HEK293 (cell line): ENCODE results near the gene SBK2.

Source experiments
- CTCF ChIA-PET: fragments of 350-600 bp; formaldehyde crosslinking; extraction: SDS; loops from one replicate; lab custom pipeline; 2021; ENCODE audit warnings: antibody characterized with exemption; lab: Yijun Ruan, JAX
- POLR2A ChIA-PET: fragments of 300-600 bp; formaldehyde crosslinking; extraction: SDS; loops from one replicate; lab custom pipeline; 2020; ENCODE audit warnings: antibody characterized with exemption, inconsistent platforms; lab: Yijun Ruan, JAX
- H3K27ac ChIP-seq: fragments of 200-500 bp; sonication (Bioruptor generic); 2 replicates; pipeline ENCODE4 v1.5.1; 2014; ENCODE audit warnings: low read depth, low read length, control low read depth, inconsistent platforms; ENCODE audit errors: extremely low read depth
- H3K36me3 ChIP-seq, 2 experiments: fragments of 200-500 bp in 1 of 2; sonication (Bioruptor generic) in 1 of 2; 1 replicate in 1 of 2; 2 replicates in 1 of 2; pipeline ENCODE4 v1.5.1; 2014 to 2017; ENCODE audit warnings: inconsistent platforms in 2 of 2, low read length in 2 of 2; ENCODE audit not compliant: control insufficient read depth in 2 of 2, insufficient read depth in 1 of 2
- H3K4me1 ChIP-seq: fragments of 200-500 bp; sonication (Bioruptor generic); 2 replicates; pipeline ENCODE4 v1.5.1; 2014; ENCODE audit warnings: mild to moderate bottlenecking, low read length, inconsistent platforms; ENCODE audit not compliant: control insufficient read depth, insufficient read depth
- H3K4me3 ChIP-seq: 2 replicates; pipeline ENCODE4 v1.5.1; 2011; ENCODE audit warnings: low read depth, mild to moderate bottlenecking, control low read depth, low read length, moderate library complexity
- H3K9me3 ChIP-seq: fragments of 200-500 bp; sonication (Bioruptor generic); 2 replicates; pipeline ENCODE4 v1.5.1; 2014; ENCODE audit warnings: low read depth, low read length, inconsistent platforms; ENCODE audit not compliant: control insufficient read depth, insufficient read depth
- HIC1 ChIP-seq: fragments of 450-650 bp; formaldehyde crosslinking; IDR thresholded peaks from 2 replicates; pipeline ENCODE4 v1.5.1; 2016; ENCODE audit warnings: missing biosample characterization, missing genetic modification characterization
- PRDM1 ChIP-seq: fragments of 450-650 bp; formaldehyde crosslinking; IDR thresholded peaks from 2 replicates; pipeline ENCODE4; 2016; ENCODE audit warnings: missing biosample characterization, missing genetic modification characterization
- PRDM6 ChIP-seq: fragments of 450-650 bp; formaldehyde crosslinking; IDR thresholded peaks from 2 replicates; pipeline ENCODE4 v1.5.1; 2017; ENCODE audit warnings: missing biosample characterization, missing genetic modification characterization
- SCRT1 ChIP-seq: fragments of 450-650 bp; formaldehyde crosslinking; IDR thresholded peaks from 2 replicates; pipeline ENCODE4 v1.5.1; 2016; ENCODE audit warnings: missing biosample characterization, missing genetic modification characterization, borderline replicate concordance
- SCRT2 ChIP-seq: fragments of 450-650 bp; formaldehyde crosslinking; IDR thresholded peaks from 2 replicates; pipeline ENCODE4 v1.5.1; 2016; ENCODE audit warnings: missing biosample characterization, missing genetic modification characterization
- SETDB1 ChIP-seq: IDR thresholded peaks from one replicate; pipeline ENCODE4 v1.6.1; 2017; ENCODE audit warnings: mild to moderate bottlenecking, low read length, moderate library complexity, mixed read lengths; ENCODE audit not compliant: insufficient read length
- YY2 ChIP-seq: fragments of 450-650 bp; formaldehyde crosslinking; IDR thresholded peaks from 2 replicates; pipeline ENCODE4 v1.5.1; 2016; ENCODE audit warnings: missing biosample characterization, missing genetic modification characterization
- ZFP69B ChIP-seq: fragments of 450-650 bp; formaldehyde crosslinking; IDR thresholded peaks from 2 replicates; pipeline ENCODE4 v1.5.1; 2016; ENCODE audit warnings: missing biosample characterization, missing genetic modification characterization
- ZNF121 ChIP-seq: fragments of 450-650 bp; formaldehyde crosslinking; IDR thresholded peaks from 2 replicates; pipeline ENCODE4 v1.5.1; 2016; ENCODE audit warnings: missing biosample characterization, missing genetic modification characterization
- ZNF221 ChIP-seq: fragments of 450-650 bp; formaldehyde crosslinking; IDR thresholded peaks from 2 replicates; pipeline ENCODE4 v1.5.1; 2017; ENCODE audit warnings: missing biosample characterization, missing genetic modification characterization, borderline replicate concordance
- ZNF274 ChIP-seq, 2 experiments: fragments of 200-500 bp in 1 of 2; fragments of 450-650 bp in 1 of 2; sonication (Bioruptor generic) in 1 of 2; formaldehyde crosslinking in 1 of 2; IDR thresholded peaks; 2 replicates each; pipeline versions ENCODE4 v1.5.1 to v1.6.1; 2014 to 2016; ENCODE audit warnings: borderline replicate concordance in 1 of 2, inconsistent platforms in 1 of 2, low read length in 1 of 2, missing biosample characterization in 1 of 2, missing genetic modification characterization in 1 of 2
- ZNF280D ChIP-seq: fragments of 450-650 bp; formaldehyde crosslinking; IDR thresholded peaks from 2 replicates; pipeline ENCODE4 v1.5.1; 2016; ENCODE audit warnings: missing biosample characterization, missing genetic modification characterization
- ZNF37A ChIP-seq: fragments of 450-650 bp; IDR thresholded peaks from 2 replicates; pipeline ENCODE4 v1.5.1; 2018; ENCODE audit warnings: missing biosample characterization, missing genetic modification characterization
- ZNF623 ChIP-seq: fragments of 450-650 bp; formaldehyde crosslinking; IDR thresholded peaks from 2 replicates; pipeline ENCODE4 v1.5.1; 2016; ENCODE audit warnings: missing biosample characterization, missing genetic modification characterization
- ZNF658 ChIP-seq: fragments of 450-650 bp; formaldehyde crosslinking; IDR thresholded peaks from 2 replicates; pipeline ENCODE4; 2016; ENCODE audit warnings: missing biosample characterization, missing genetic modification characterization
- ZNF747 ChIP-seq: fragments of 450-650 bp; formaldehyde crosslinking; IDR thresholded peaks from 2 replicates; pipeline ENCODE4 v1.5.1; 2016; ENCODE audit warnings: missing biosample characterization, missing genetic modification characterization
- ZNF837 ChIP-seq: fragments of 450-650 bp; formaldehyde crosslinking; IDR thresholded peaks from 2 replicates; pipeline ENCODE4 v1.5.1; 2016; ENCODE audit warnings: missing biosample characterization, missing genetic modification characterization
- ZNF843 ChIP-seq: fragments of 450-650 bp; formaldehyde crosslinking; IDR thresholded peaks from 2 replicates; pipeline ENCODE4 v1.5.1; 2016; ENCODE audit warnings: missing biosample characterization, missing genetic modification characterization
- TF ChIP-seq, protein P1 (sequence below): sonication (generic); formaldehyde crosslinking; IDR thresholded peaks from 2 replicates; pipeline ENCODE4 v1.8.1; 2022; ENCODE audit warnings: mild to moderate bottlenecking, moderate library complexity, missing genetic modification reagents

Gene SBK2

DNA sequence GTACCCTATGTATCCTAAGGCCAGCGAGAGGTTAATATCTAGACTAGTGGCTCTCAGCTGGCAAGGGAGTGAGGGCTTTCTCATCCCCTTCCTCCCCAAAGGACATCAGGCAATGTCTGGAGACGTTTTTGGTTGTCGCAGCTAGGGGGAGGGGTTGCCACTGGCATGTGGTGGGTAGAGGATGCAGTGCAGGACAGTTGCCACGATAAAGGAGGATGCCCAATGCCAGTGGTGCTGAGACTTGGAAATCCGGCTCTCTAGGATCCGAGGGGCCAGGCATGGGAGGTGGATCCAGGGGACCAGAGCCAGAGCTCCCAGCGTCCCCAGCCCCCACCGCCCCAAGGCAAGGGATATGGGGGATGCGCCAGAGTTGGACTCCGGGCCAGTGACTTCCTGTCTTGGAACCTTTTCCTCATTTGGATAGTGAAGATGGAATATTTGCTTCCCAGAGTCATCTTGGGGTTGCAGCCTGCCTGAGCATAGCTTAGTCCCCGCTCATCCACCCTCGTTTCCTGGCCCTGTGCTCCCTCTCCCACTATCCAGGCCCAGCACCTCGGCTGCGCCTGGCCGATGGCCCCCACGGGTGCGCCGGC is 43.8 kb downstream of the SBK2 start:
- ChIA-PET CTCF (interaction anchor here (4.4 kb wide), 1 partner anchor 11 kb away, joined by 28 read pairs; no protein-coding TSS in a partner anchor), POLR2A (no interaction called here)

GRCh38 chr19:55492362-55492944 is 44.5 kb downstream of the SBK2 start:
- CTCF ChIA-PET: interaction anchor here (0.6 to 4.4 kb wide), 5 partner anchors 10 to 114 kb away, joined by 3 to 28 read pairs (median 8); partner anchors contain the start of gene ZNF865
- TF ChIP-seq HIC1 (tag by site-specific recombination) (no peak), PRDM6 (tag by site-specific recombination) (no peak), ZFP69B (tag by site-specific recombination) (no peak), ZNF280D (no peak), ZNF221 (tag by site-specific recombination) (no peak), ZNF121 (tag by site-specific recombination) (0 out of 2 replicates have a peak, but pooled peaks have one; percentile 50), ZNF837 (tag by site-specific recombination) (no peak), ZNF274 (IDR thresholded peaks at IDR 0.05; ENCODE audit: low read length) (no peak), ZNF274 (tag by site-specific recombination; IDR thresholded peaks at IDR 0.05; ENCODE audit: borderline replicate concordance) (no peak), YY2 (tag by site-specific recombination) (no peak), ZNF37A (tag by site-specific recombination) (no peak), SCRT1 (peak; percentile 82), ZNF843 (tag by site-specific recombination) (no peak), ZNF747 (tag by site-specific recombination) (no peak), SETDB1 (no peak), SCRT2 (tag by site-specific recombination) (peak; percentile 84), ZNF623 (tag by site-specific recombination) (no peak)

More for the DNA sequence above, 43.8 kb downstream of the SBK2 start:
- H3K27ac ChIP-seq: no peak overlapping the region
- no peaks in the 10 kb centered on the region for H3K9me3 ChIP-seq
- H3K4me3 ChIP-seq: no peak overlapping the region
- no peaks in the 10 kb centered on the region for H3K36me3 ChIP-seq
- H3K4me1 ChIP-seq: no peaks in the 10 kb centered on the region
- TF ChIP-seq PRDM1 (tag by site-specific recombination) (no peak), ZNF658 (no peak)
- TF ChIP-seq, protein P1, sequence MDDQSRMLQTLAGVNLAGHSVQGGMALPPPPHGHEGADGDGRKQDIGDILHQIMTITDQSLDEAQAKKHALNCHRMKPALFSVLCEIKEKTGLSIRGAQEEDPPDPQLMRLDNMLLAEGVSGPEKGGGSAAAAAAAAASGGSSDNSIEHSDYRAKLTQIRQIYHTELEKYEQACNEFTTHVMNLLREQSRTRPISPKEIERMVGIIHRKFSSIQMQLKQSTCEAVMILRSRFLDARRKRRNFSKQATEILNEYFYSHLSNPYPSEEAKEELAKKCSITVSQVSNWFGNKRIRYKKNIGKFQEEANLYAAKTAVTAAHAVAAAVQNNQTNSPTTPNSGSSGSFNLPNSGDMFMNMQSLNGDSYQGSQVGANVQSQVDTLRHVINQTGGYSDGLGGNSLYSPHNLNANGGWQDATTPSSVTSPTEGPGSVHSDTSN (CRISPR knock-in tag): no peak

More at GRCh38 chr19:55492362-55492944, 44.5 kb downstream of the SBK2 start:
- POLR2A ChIA-PET: interaction anchor here (0.6 kb wide), 2 partner anchors 19 to 132 kb away, joined by 3 to 8 read pairs; partner anchors contain the start of gene ZNF784
- H3K9me3 ChIP-seq: no peaks in the 10 kb centered on the region
- H3K36me3 ChIP-seq: no peaks in the 10 kb centered on the region
- H3K4me1 ChIP-seq: peaks cover under 1% of the 10 kb centered on the region
- no peak overlapping the region for H3K4me3 ChIP-seq
- no peak overlapping the region for H3K27ac ChIP-seq
